Tibial artery (tissue), 4 donors: ENCODE data around the gene ADAMTS17.

Source experiments
- DNase-seq, 2 donors: peaks; one replicate each; pipeline ENCODE4 v3.0.0-alpha.2; 2019
- H3K27ac ChIP-seq, 2 donors: fragments of 200-600 bp; sonication (generic) in 1 of 2; 1 replicate in 1 of 2; 2 replicates in 1 of 2; pipeline ENCODE4 v1.5.1; 2018 to 2019; ENCODE audit warnings: mild to moderate bottlenecking in 1 of 2
- H3K27me3 ChIP-seq, 2 donors: fragments of 200-600 bp; sonication (generic) in 1 of 2; one replicate each; pipeline versions ENCODE4 v1.5.1 to v1.6.0; 2016 to 2019
- H3K36me3 ChIP-seq, 3 donors: fragments of 200-600 bp; sonication (generic) in 2 of 3; one replicate each; pipeline ENCODE4 v1.5.1; 2016 to 2019; ENCODE audit warnings: mild to moderate bottlenecking in 2 of 3
- H3K4me1 ChIP-seq, 4 donors: fragments of 200-600 bp; sonication (generic) in 2 of 4; 1 replicate in 3 of 4; 2 replicates in 1 of 4; pipeline ENCODE4 v1.5.1; 2016 to 2019
- H3K4me3 ChIP-seq, 2 donors: fragments of 200-600 bp; sonication (generic) in 1 of 2; 1 replicate in 1 of 2; 2 replicates in 1 of 2; pipeline ENCODE4 v1.5.1; 2018 to 2019; ENCODE audit warnings: mild to moderate bottlenecking in 2 of 2
- H3K9me3 ChIP-seq, 3 donors: fragments of 200-600 bp; sonication (generic) in 1 of 3; one replicate each; pipeline ENCODE4 v1.5.1; 2016 to 2019
- CTCF ChIP-seq, 2 experiments: fragments of 200-600 bp in 1 of 2; fragments of 450-650 bp in 1 of 2; IDR thresholded peaks; one replicate each; pipeline ENCODE4 v1.5.1; 2017 to 2019; ENCODE audit warnings: antibody characterized with exemption in 2 of 2, mild to moderate bottlenecking in 1 of 2, moderate library complexity in 1 of 2
- intact Hi-C: fragments of 100-400 bp; cut with DNase I; formaldehyde crosslinking; loops from one replicate; pipeline ENCODE4 v1.15.0; 2023; ENCODE audit warnings: low total_unique reads

The ADAMTS17 gene

GRCh38 chr15:100247228-100248225 is 94.2 kb downstream of the ADAMTS17 start:
- DNase-seq = peak in 1 of 2 donors; percentile 57
- H3K27me3 ChIP-seq = no peaks in the 10 kb centered on the region
- peaks cover 0 to 25% (median 14%) of the 10 kb centered on the region in 4 donors for H3K4me1 ChIP-seq
- H3K9me3 ChIP-seq = no peaks in the 10 kb centered on the region
- TF ChIP-seq CTCF (IDR thresholded peaks at IDR 0.05) = no peak
- no peaks in the 10 kb centered on the region for H3K36me3 ChIP-seq
- no peak overlapping the region for H3K4me3 ChIP-seq
- H3K27ac ChIP-seq = no peak overlapping the region
- intact Hi-C loops = no loop called here

GRCh38 chr15:100245855-100246254 is 95.9 kb downstream of the ADAMTS17 start:
- Histone ChIP-seq H3K27me3 (no peaks in the 10 kb centered on the region), H3K27ac (no peak overlapping the region), H3K4me1 (peaks cover 0 to 40% (median 21%) of the 10 kb centered on the region in 4 donors), H3K9me3 (no peaks in the 10 kb centered on the region), H3K36me3 (no peaks in the 10 kb centered on the region), H3K4me3 (no peak overlapping the region)
- DNase-seq = no peak
- no peak for TF ChIP-seq CTCF (IDR thresholded peaks at IDR 0.05)
- intact Hi-C loops = no loop called here

- H3K27me3 ChIP-seq = no peaks in the 10 kb centered on the region
- H3K36me3 ChIP-seq = no peaks in the 10 kb centered on the region
- no peaks in the 10 kb centered on the region for H3K9me3 ChIP-seq
- TF ChIP-seq CTCF (IDR thresholded peaks at IDR 0.05) = no peak
- H3K4me1 ChIP-seq = peaks cover 0 to 40% (median 21%) of the 10 kb centered on the region in 4 donors
- intact Hi-C loops = no loop called here
- no peak overlapping the region for H3K27ac ChIP-seq
- H3K4me3 ChIP-seq = no peak overlapping the region
- peak in 1 of 2 donors; percentile 35 for DNase-seq
Measured at GRCh38 chr15:100245487-100245820, 96.3 kb downstream of the ADAMTS17 start.

DNA sequence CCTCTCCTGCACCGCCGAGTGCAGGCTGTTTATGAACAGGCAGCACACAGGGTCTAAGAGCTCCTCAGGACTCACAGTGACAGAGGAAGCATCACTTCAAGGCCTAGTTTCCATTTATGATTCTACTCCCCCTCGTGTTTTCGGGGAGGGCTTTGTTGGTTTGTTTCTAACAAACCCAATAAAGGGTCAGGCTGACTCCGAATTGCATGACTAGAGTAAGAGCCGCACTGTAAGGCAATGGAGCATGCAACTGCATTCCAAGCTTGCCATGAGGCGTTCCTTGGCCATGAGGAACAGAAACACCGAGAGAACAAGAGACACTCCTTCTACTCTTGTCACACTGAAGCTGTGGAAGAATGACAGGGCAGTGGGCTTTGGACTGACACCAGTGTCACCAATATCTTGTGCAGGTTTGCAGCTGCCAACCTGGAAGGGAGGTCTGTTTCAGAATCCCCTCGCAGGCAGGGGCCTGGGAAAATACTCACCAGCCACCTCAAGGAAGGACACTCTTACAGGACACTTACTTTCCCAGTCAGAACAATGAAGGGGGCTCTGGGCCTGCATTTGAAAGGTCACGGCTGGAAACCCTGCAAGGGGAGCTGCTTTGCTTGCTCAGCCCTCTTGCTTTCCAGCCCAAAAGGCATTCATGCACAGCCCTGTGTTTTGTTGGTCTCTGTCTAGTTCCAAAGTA is 96.8 kb downstream of the ADAMTS17 start:
- peak in 1 of 2 donors; percentile 54 for DNase-seq
- no peak for TF ChIP-seq CTCF (IDR thresholded peaks at IDR 0.05)
- Histone ChIP-seq H3K27ac (no peak overlapping the region), H3K36me3 (no peaks in the 10 kb centered on the region), H3K27me3 (no peaks in the 10 kb centered on the region), H3K4me1 (peaks cover 0 to 37% (median 21%) of the 10 kb centered on the region in 4 donors), H3K9me3 (no peaks in the 10 kb centered on the region), H3K4me3 (no peak overlapping the region)
- intact Hi-C loops = no loop called here

DNA sequence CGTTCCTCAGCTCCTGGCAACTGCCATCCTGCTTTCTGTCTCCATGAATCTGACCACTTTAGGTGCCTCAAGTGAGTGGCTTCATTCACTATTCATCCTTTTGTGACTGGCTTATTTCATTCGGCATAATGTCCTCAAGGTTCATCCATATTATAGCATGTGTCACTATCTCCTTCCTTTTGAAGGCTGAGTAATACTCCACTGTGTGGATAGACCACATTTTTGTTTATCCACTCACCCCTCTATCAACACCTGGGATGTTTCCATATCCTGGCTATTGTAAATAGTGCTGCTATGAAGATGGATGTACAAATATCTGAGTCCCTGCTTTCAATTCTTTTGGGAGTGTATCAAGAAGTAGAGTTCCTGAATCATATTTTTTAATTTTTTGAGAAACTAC is 98.8 kb downstream of the ADAMTS17 start:
- DNase-seq = peak in 1 of 2 donors; percentile 16
- H3K4me1 ChIP-seq = peaks cover 0 to 32% (median 21%) of the 10 kb centered on the region in 4 donors

More for the DNA sequence above, 98.8 kb downstream of the ADAMTS17 start:
- Histone ChIP-seq H3K27ac (no peak overlapping the region), H3K4me3 (no peak overlapping the region), H3K36me3 (no peaks in the 10 kb centered on the region), H3K27me3 (no peaks in the 10 kb centered on the region), H3K9me3 (no peaks in the 10 kb centered on the region)
- intact Hi-C loops = no loop called here
- TF ChIP-seq CTCF (IDR thresholded peaks at IDR 0.05) = no peak
